ENCODE results near the gene GRK3.

DNA sequence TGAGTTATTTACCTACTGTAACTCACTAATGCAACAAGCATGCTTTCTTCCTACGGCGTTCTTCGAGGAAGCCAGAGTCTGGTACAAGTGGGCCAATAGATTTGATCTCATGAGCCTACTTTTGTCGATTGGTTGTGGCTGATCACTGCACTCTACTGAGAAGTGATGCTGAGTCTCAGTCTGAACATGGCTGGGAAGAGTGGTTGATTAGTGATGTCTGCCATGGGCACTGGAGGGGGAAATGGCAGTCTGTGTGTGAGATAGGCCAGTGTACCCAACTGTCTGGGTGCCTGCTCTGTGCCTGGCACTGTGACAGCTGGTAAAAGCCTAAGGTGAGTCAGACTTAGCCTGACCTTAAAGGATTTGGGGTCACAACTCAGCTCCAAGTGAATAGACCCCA is 205.9 kb downstream of the GRK3 start:
- TF ChIP-seq GATA2 (IDR thresholded peaks at IDR 0.05; ENCODE audit: low read depth, low read length), result no peak
- no peak for TF ChIP-seq GATA3 (IDR thresholded peaks at IDR 0.05; ENCODE audit: low read depth, low read length)

Data from SH-SY5Y (cell line).